CD4-positive, CD25-positive, alpha-beta regulatory T cell (primary cell): Measurements from ENCODE around the gene NTM. TPM values are rescaled to one million over a fixed set of nuclear protein-coding genes. Genes with fewer than 3 reads are reported as not detected.

ENCODE experiments used
- ATAC-seq, 2 donors: fragments of 150-1000 bp; cut with Tn5 transposase; one replicate each; pipeline ENCODE4 v1.10.0; 2021; ENCODE audit warnings: low read depth in 2 of 2, moderate number of reproducible peaks in 2 of 2, moderate library complexity in 1 of 2
- DNase-seq, 3 donors: peaks; one replicate each; pipeline versions ENCODE4 v3.0.0 to v3.0.0-alpha.2; 2012 to 2022; ENCODE audit warnings: mixed read lengths in 1 of 3
- H3K27ac ChIP-seq: one replicate; pipeline ENCODE4 v1.7.0; 2013; ENCODE audit warnings: mild to moderate bottlenecking, low read length; ENCODE audit not compliant: insufficient read depth, poor library complexity, severe bottlenecking
- H3K27me3 ChIP-seq: one replicate; pipeline ENCODE4 v1.7.0; 2013; ENCODE audit warnings: low read length; ENCODE audit not compliant: control insufficient read depth, insufficient read depth
- H3K36me3 ChIP-seq: one replicate; pipeline ENCODE4 v1.7.0; 2013; ENCODE audit warnings: mild to moderate bottlenecking, low read length, moderate library complexity; ENCODE audit not compliant: control insufficient read depth, insufficient read depth
- H3K4me1 ChIP-seq: 2 replicates; pipeline ENCODE4 v1.7.0; 2013; ENCODE audit warnings: mild to moderate bottlenecking, low read length; ENCODE audit not compliant: insufficient read depth, control insufficient read depth, poor library complexity, severe bottlenecking
- H3K4me3 ChIP-seq: one replicate; pipeline ENCODE4 v1.7.0; 2013; ENCODE audit warnings: low read depth, mild to moderate bottlenecking, low read length, moderate library complexity
- H3K9me3 ChIP-seq, 2 experiments: 1 replicate in 1 of 2; 2 replicates in 1 of 2; pipeline ENCODE4 v1.7.0; 2013; ENCODE audit warnings: low read length in 2 of 2, mild to moderate bottlenecking in 1 of 2, moderate library complexity in 1 of 2; ENCODE audit not compliant: control insufficient read depth in 2 of 2
- H3K27ac Mint-ChIP-seq, 3 donors: one replicate each; pipeline ENCODE4 v1.8.0; 2020 to 2022; ENCODE audit warnings: mild to moderate bottlenecking in 3 of 3, mixed read lengths in 3 of 3, moderate library complexity in 2 of 3
- H3K27me3 Mint-ChIP-seq: one replicate; pipeline ENCODE4 v1.8.0; 2022; ENCODE audit warnings: mild to moderate bottlenecking, mixed read lengths
- H3K36me3 Mint-ChIP-seq: one replicate; pipeline ENCODE4 v1.8.0; 2020; ENCODE audit warnings: mixed read lengths
- H3K4me1 Mint-ChIP-seq, 4 donors: one replicate each; pipeline ENCODE4 v1.8.0; 2020 to 2022; ENCODE audit warnings: mixed read lengths in 4 of 4, mild to moderate bottlenecking in 1 of 4
- H3K4me3 Mint-ChIP-seq, 4 donors: one replicate each; pipeline ENCODE4 v1.8.0; 2020 to 2022; ENCODE audit warnings: mild to moderate bottlenecking in 4 of 4, mixed read lengths in 4 of 4, moderate library complexity in 3 of 4
- H3K9me3 Mint-ChIP-seq, 7 donors: one replicate each; pipeline ENCODE4 v1.8.0; 2020 to 2022; ENCODE audit warnings: mixed read lengths in 7 of 7, mild to moderate bottlenecking in 3 of 7, moderate library complexity in 2 of 7
- polyA plus RNA-seq, 4 donors: library from polyadenylated mRNA; unstranded; fragments of 300-500 nt; fragmentation: Illumina TruSeq; gene quantifications; one replicate each; pipeline ENCODE4 v1.2.3, GENCODE V29; 2021
- total RNA-seq: library from RNA; stranded (reverse); gene quantifications from one replicate; pipeline ENCODE4 v1.2.3, GENCODE V29; 2022

Gene NTM
- total and polyA plus RNA-seq, 5 donors from 2014 or later: 1.3 TPM; not detected in 4

DNA sequence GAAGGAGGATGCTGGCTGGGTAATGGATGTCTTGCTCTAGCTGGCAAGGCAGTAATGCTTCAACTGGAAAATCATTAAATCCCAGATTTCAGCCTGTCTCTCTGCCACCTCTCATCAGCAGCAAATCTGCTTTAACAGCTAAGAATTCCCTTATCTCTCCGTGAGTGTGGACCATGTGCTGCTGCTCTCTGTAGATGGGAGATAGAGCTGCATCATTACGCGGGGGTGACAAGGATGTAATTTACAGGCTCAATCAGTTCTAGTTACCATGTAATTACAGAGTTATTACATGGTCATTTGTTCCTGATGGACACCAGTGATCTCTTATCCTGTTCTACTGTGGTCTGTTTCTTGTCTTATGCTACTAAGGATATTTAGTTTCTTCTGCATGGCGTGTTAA is 665.4 kb downstream of the NTM start:
- Histone ChIP-seq H3K27ac (no peak overlapping the region), H3K4me3 (no peak overlapping the region), H3K27me3 (no peaks in the 10 kb centered on the region), H3K36me3 (no peaks in the 10 kb centered on the region), H3K9me3 (no peaks in the 10 kb centered on the region), H3K4me1 (no peaks in the 10 kb centered on the region)
- Mint-ChIP-seq H3K4me1 (no peaks in the 10 kb centered on the region), H3K9me3 (peaks cover 0 to 5% (median 4%) of the 10 kb centered on the region in 7 donors), H3K4me3 (no peak overlapping the region), H3K27me3 (no peaks in the 10 kb centered on the region), H3K27ac (no peak overlapping the region), H3K36me3 (no peaks in the 10 kb centered on the region)
- DNase-seq (no peak), ATAC-seq (no peak)

DNA sequence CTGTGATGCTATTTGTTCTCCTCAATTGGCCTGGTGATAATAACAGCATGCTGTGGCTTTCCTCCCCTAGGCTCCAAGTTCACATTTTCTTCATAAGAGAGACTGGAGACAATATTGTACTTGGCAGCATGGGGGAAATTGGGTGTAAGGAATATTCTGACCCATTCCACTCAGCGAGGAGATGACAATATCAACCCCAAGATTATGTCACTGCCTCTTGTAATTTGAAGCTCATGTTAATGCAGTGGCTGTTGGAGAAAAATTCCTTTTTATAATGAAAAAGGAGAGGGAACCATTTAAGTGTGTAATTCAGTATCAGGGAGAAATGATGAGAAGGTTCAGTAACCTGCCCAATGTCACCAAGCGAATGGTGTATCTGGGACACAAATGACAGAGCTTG is 665.8 kb downstream of the NTM start:
- Mint-ChIP-seq H3K4me1 (no peaks in the 10 kb centered on the region), H3K4me3 (no peak overlapping the region), H3K9me3 (peaks cover 0 to 7% (median 4%) of the 10 kb centered on the region in 7 donors), H3K27me3 (no peaks in the 10 kb centered on the region), H3K36me3 (no peaks in the 10 kb centered on the region), H3K27ac (no peak overlapping the region)
- Histone ChIP-seq H3K9me3 (no peaks in the 10 kb centered on the region), H3K36me3 (no peaks in the 10 kb centered on the region), H3K4me3 (no peak overlapping the region), H3K27ac (no peak overlapping the region), H3K27me3 (no peaks in the 10 kb centered on the region), H3K4me1 (no peaks in the 10 kb centered on the region)
- no peak for ATAC-seq
- no peak for DNase-seq

DNA sequence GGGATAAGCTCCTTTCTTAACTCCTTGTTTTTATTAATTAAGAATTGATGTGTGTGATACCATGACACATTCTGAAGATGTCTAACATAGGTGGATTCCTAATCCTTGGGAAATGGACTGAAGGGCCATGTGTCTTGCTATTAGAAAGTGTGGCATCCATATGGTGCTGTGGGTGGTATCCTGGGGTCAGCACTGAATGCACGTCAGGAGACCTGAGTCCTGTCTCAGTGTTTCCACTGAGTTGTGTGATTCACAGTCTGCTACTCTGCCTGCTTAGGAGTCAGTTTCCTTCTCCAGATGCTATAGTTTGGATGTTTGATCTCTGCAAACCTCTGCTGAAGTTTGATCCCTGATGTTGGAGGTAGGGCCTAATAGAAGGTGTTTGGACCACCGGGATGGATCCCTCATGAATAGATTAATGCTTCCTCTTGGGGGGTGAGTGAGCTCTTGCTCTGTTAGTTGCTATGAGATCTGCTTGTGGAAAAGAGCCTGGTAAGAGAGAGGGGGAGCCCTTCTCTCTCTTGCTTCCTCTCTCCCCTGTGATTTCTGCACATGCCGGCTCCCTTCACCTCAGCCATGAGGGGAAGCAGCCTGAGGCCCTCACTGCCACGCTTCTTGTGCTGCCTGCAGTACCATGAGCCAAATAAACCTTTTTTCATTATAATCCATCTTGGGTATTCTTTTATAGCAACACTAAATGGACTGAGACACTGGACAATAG is 666.5 kb downstream of the NTM start:
- H3K27ac Mint-ChIP-seq: no peak overlapping the region
- H3K9me3 Mint-ChIP-seq: peaks cover 0 to 5% (median 3%) of the 10 kb centered on the region in 7 donors
- ATAC-seq: no peak
- no peaks in the 10 kb centered on the region for H3K27me3 Mint-ChIP-seq
- Histone ChIP-seq H3K27me3 (no peaks in the 10 kb centered on the region), H3K9me3 (no peaks in the 10 kb centered on the region), H3K36me3 (no peaks in the 10 kb centered on the region), H3K27ac (no peak overlapping the region), H3K4me1 (no peaks in the 10 kb centered on the region), H3K4me3 (no peak overlapping the region)
- no peak overlapping the region for H3K4me3 Mint-ChIP-seq
- no peaks in the 10 kb centered on the region for H3K4me1 Mint-ChIP-seq
- DNase-seq: no peak
- H3K36me3 Mint-ChIP-seq: no peaks in the 10 kb centered on the region

DNA sequence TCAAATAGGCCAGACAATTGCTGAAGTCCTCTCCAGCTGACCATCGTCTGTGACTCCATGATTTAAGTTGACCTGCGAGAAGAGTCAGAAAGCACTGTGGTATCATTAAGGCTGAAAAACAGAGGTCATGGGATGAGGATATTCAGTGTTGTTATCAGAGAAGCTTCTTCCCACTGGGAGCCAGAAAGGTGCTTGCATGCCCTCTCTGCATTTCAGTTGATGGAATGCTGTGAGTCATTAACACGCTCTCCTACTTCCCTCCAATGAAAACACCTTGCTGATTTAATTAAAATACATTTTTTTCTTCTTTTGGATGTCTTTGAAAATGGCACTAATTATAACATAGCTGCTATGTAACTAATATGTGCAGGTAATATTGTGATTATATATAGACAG is 667.0 kb downstream of the NTM start:
- no peaks in the 10 kb centered on the region for H3K36me3 ChIP-seq
- Mint-ChIP-seq H3K4me3 (no peak overlapping the region), H3K36me3 (no peaks in the 10 kb centered on the region), H3K27me3 (no peaks in the 10 kb centered on the region), H3K4me1 (no peaks in the 10 kb centered on the region), H3K27ac (no peak overlapping the region), H3K9me3 (peaks cover 0 to 5% (median 2%) of the 10 kb centered on the region in 7 donors)
- no peaks in the 10 kb centered on the region for H3K27me3 ChIP-seq
- H3K4me3 ChIP-seq: no peak overlapping the region
- no peaks in the 10 kb centered on the region for H3K9me3 ChIP-seq
- ATAC-seq: no peak
- H3K4me1 ChIP-seq: no peaks in the 10 kb centered on the region
- H3K27ac ChIP-seq: no peak overlapping the region
- no peak for DNase-seq

DNA sequence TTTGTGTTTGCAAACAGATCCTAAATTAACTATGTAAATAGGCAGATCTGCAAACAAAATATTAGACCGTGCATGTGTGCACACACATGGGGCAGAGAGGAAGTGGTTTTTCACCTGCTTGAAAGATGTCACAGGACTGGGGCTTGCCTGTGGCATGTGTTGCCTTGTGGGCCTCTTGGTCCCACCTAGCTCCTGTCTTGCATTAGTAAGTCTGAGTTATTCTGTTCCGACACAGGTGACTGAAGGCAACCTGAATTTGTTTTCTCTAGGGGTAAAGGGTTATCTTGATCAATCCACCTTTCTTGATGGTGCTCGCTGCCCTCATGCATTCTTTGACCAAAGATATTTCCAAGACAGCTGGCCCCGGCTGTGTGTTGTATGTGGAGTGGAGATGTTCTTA is 667.5 kb downstream of the NTM start:
- Histone ChIP-seq H3K27me3 (no peaks in the 10 kb centered on the region), H3K36me3 (no peaks in the 10 kb centered on the region), H3K4me3 (no peak overlapping the region), H3K4me1 (no peaks in the 10 kb centered on the region), H3K9me3 (no peaks in the 10 kb centered on the region), H3K27ac (no peak overlapping the region)
- H3K27ac Mint-ChIP-seq: no peak overlapping the region
- no peaks in the 10 kb centered on the region for H3K36me3 Mint-ChIP-seq
- no peak overlapping the region for H3K4me3 Mint-ChIP-seq
- ATAC-seq: no peak
- no peak for DNase-seq
- H3K9me3 Mint-ChIP-seq: peaks cover 0 to 5% (median 2%) of the 10 kb centered on the region in 7 donors
- no peaks in the 10 kb centered on the region for H3K4me1 Mint-ChIP-seq
- no peaks in the 10 kb centered on the region for H3K27me3 Mint-ChIP-seq

DNA sequence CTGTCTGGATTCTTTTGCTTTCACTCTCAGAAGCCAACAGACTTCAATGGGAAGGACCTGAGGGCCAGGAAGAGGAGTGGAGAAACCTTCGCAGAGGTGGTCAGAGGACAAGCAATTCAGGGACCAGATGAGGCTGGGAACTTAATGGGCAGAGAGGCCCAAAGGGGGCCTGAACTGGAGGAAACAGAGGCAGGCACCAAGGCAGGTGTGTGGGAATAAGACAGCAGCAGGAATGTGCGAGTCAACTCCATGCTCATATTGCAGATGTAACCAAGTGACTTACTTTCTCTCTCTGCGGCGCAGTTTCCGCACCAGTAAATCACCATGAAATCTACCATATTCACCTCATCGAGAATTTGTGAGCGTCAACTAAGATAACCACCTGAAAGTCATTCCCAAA is 669.1 kb downstream of the NTM start:
- no peak overlapping the region for H3K4me3 Mint-ChIP-seq
- no peaks in the 10 kb centered on the region for H3K36me3 ChIP-seq
- H3K4me1 Mint-ChIP-seq: no peaks in the 10 kb centered on the region
- no peak overlapping the region for H3K27ac ChIP-seq
- no peaks in the 10 kb centered on the region for H3K4me1 ChIP-seq
- ATAC-seq: no peak
- H3K27me3 ChIP-seq: no peaks in the 10 kb centered on the region
- no peak overlapping the region for H3K27ac Mint-ChIP-seq
- H3K27me3 Mint-ChIP-seq: no peaks in the 10 kb centered on the region
- DNase-seq: no peak
- no peak overlapping the region for H3K4me3 ChIP-seq
- no peaks in the 10 kb centered on the region for H3K36me3 Mint-ChIP-seq
- H3K9me3 ChIP-seq: no peaks in the 10 kb centered on the region
- peaks cover 0 to 9% (median 5%) of the 10 kb centered on the region in 7 donors for H3K9me3 Mint-ChIP-seq

DNA sequence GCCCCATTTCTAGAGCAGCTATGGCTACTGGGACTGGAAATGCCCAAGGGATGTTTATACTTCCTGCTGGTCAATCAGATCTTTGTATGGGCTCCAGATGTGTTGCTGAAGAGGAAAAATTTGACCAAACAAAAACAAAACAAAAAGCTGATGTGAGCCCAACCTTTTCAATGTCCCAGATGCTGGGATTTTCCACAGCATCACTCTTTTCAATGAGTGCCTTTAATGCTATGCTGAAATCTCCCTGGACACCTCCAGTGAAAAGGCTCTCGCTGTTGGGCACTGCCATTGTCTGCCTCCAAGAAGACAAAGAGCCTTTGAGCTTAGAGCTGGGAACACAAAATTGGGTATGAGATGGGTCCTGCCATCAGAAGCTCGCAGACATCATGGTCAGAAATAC is 671.9 kb downstream of the NTM start:
- Mint-ChIP-seq H3K27ac (no peak overlapping the region), H3K27me3 (peaks cover 4% of the 10 kb centered on the region), H3K4me3 (no peak overlapping the region), H3K9me3 (peaks cover 0 to 9% (median 5%) of the 10 kb centered on the region in 7 donors), H3K4me1 (no peaks in the 10 kb centered on the region), H3K36me3 (no peaks in the 10 kb centered on the region)
- no peaks in the 10 kb centered on the region for H3K4me1 ChIP-seq
- no peak overlapping the region for H3K4me3 ChIP-seq
- ATAC-seq (no peak), DNase-seq (no peak)
- no peak overlapping the region for H3K27ac ChIP-seq
- no peaks in the 10 kb centered on the region for H3K9me3 ChIP-seq
- no peaks in the 10 kb centered on the region for H3K27me3 ChIP-seq
- no peaks in the 10 kb centered on the region for H3K36me3 ChIP-seq

DNA sequence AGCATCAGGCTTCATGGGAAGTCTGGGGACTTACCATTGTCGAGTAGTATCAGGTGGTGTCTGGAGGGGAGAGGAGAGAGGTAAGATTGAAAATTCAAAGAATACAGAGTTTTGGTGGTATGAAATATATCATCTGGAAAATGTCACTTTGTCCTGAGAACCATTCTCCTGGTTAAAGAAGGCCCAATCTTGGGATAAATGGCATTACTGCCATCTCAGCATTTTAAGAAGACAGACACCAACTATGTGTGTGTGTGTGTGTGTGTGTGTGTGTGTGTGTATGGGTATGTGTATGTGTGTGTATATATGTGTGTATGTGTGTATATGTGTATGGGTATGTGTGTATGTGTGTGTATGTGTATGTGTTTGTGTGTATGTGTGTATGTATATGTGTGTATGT is 673.3 kb downstream of the NTM start:
- no peak overlapping the region for H3K27ac Mint-ChIP-seq
- H3K27me3 Mint-ChIP-seq: peaks cover 9% of the 10 kb centered on the region
- Histone ChIP-seq H3K27me3 (no peaks in the 10 kb centered on the region), H3K4me3 (no peak overlapping the region), H3K27ac (no peak overlapping the region), H3K4me1 (no peaks in the 10 kb centered on the region), H3K9me3 (no peaks in the 10 kb centered on the region), H3K36me3 (no peaks in the 10 kb centered on the region)
- no peaks in the 10 kb centered on the region for H3K4me1 Mint-ChIP-seq
- no peaks in the 10 kb centered on the region for H3K36me3 Mint-ChIP-seq
- DNase-seq: no peak
- H3K4me3 Mint-ChIP-seq: no peak overlapping the region
- ATAC-seq: no peak
- H3K9me3 Mint-ChIP-seq: peaks cover 0 to 9% (median 5%) of the 10 kb centered on the region in 7 donors
